K562 (cell line): ENCODE results near the gene SFR1. TPM values are rescaled to one million over a fixed set of nuclear protein-coding genes. Genes with fewer than 3 reads are reported as not detected.

Source experiments
- ATAC-seq: fragments of 200-7000 bp; cut with Tn5 transposase; 3 replicates; pipeline ENCODE4 v1.9.1; 2020; ENCODE audit warnings: moderate library complexity
- BruUV-seq: library from RNA; stranded (reverse); fragments of 400-500 nt; replicated peaks from 2 replicates; lab custom pipeline; 2021; lab: Mats Ljungman, UMichigan
- CTCF ChIA-PET: fragments of 300-600 bp; formaldehyde crosslinking; extraction: SDS; loops from one replicate; lab custom pipeline; 2021; ENCODE audit warnings: low intra/inter-chr PET ratio; lab: Yijun Ruan, JAX
- POLR2A ChIA-PET: fragments of 300-600, 350-650 bp; sonication (Branson Sonifier 250); formaldehyde crosslinking; extraction: SDS; loops from one replicate; lab custom pipeline; 2021; ENCODE audit warnings: antibody characterized with exemption, inconsistent platforms; lab: Yijun Ruan, JAX
- DNase-seq, 4 experiments: peaks; one replicate each; pipeline versions ENCODE4 v3.0.0 to v3.0.0-alpha.2; 2011 to 2018; ENCODE audit warnings: low spot score in 3 of 4, mixed read lengths in 3 of 4; ENCODE audit errors: extremely low read depth in 1 of 4
- FAIRE-seq: peaks from 2 replicates; lab custom pipeline; 2011; peaks lifted over from hg19 to GRCh38; lab: Jason Lieb, UNC
- H2AFZ ChIP-seq: 2 replicates; pipeline ENCODE4 v1.6.0; 2011; ENCODE audit warnings: low read depth, low read length, control low read depth, inconsistent platforms
- H3K27ac ChIP-seq: fragments of 200-600 bp; 3 replicates; pipeline ENCODE4 v1.8.0; 2011; ENCODE audit warnings: low read depth, mild to moderate bottlenecking, control low read depth, inconsistent platforms, low read length, moderate library complexity, mixed read lengths; ENCODE audit errors: extremely low read depth
- H3K27me3 ChIP-seq, 2 experiments: fragments of 300-600 bp in 1 of 2; 2 replicates in 1 of 2; 3 replicates in 1 of 2; pipeline versions ENCODE4 v1.6.0 to v1.8.0; 2011; ENCODE audit warnings: inconsistent platforms in 2 of 2, low read length in 2 of 2, mild to moderate bottlenecking in 1 of 2, mixed read lengths in 1 of 2, moderate library complexity in 1 of 2; ENCODE audit not compliant: control insufficient read depth in 2 of 2, insufficient read depth in 2 of 2
- H3K36me3 ChIP-seq: fragments of 300-600 bp; 3 replicates; pipeline ENCODE4 v1.8.0; 2011; ENCODE audit warnings: mild to moderate bottlenecking, low read length, inconsistent platforms; ENCODE audit not compliant: control insufficient read depth, insufficient read depth
- H3K4me1 ChIP-seq, 2 experiments: fragments of 200-600 bp in 1 of 2; replicated peaks in 1 of 2; 2 replicates in 1 of 2; 3 replicates in 1 of 2; pipeline versions ENCODE4 v1.5.1 to v1.8.0; 2011; ENCODE audit warnings: inconsistent platforms in 2 of 2, low read length in 2 of 2, mild to moderate bottlenecking in 1 of 2, mixed read lengths in 1 of 2, moderate library complexity in 1 of 2; ENCODE audit not compliant: control insufficient read depth in 2 of 2, insufficient read depth in 2 of 2
- H3K4me2 ChIP-seq: 2 replicates; pipeline ENCODE4 v1.6.1; 2011; ENCODE audit warnings: low read length, control low read depth, inconsistent platforms, mixed read lengths; ENCODE audit not compliant: insufficient read depth
- H3K4me3 ChIP-seq: fragments of 200-600 bp; sonication (generic), shearing (Covaris generic); 2 replicates; pipeline ENCODE4 v1.5.1; 2016; ENCODE audit warnings: control low read depth, inconsistent platforms
- H3K79me2 ChIP-seq: fragments of 200-600 bp; 3 replicates; pipeline ENCODE4 v1.8.0; 2011; ENCODE audit warnings: low read length, inconsistent platforms; ENCODE audit not compliant: control insufficient read depth, insufficient read depth
- H3K9ac ChIP-seq, 2 experiments: 2 replicates each; pipeline versions ENCODE4 v1.6.0 to v1.6.1; 2011; ENCODE audit warnings: low read depth in 2 of 2, low read length in 2 of 2, control low read depth in 1 of 2, inconsistent platforms in 1 of 2, mild to moderate bottlenecking in 1 of 2, mixed read lengths in 1 of 2; ENCODE audit not compliant: insufficient read depth in 1 of 2
- H3K9me1 ChIP-seq: one replicate; pipeline ENCODE4 v1.6.0; 2011; ENCODE audit warnings: inconsistent platforms, mild to moderate bottlenecking, low read length, moderate library complexity; ENCODE audit not compliant: control insufficient read depth, insufficient read depth
- H3K9me3 ChIP-seq: replicated peaks from 2 replicates; pipeline ENCODE4 v1.5.1; 2011; ENCODE audit warnings: low read depth, low read length, inconsistent platforms; ENCODE audit not compliant: control insufficient read depth, insufficient read depth
- H4K20me1 ChIP-seq: replicated peaks from 2 replicates; pipeline ENCODE4 v1.6.1; 2011; ENCODE audit warnings: low read length, inconsistent platforms, mixed read lengths; ENCODE audit not compliant: control insufficient read depth, insufficient read depth
- RBM17 ChIP-seq: fragments of 200-400 bp; formaldehyde crosslinking; IDR thresholded peaks from 2 replicates; pipeline ENCODE4 v1.6.1; 2017; ENCODE audit warnings: low read depth, mild to moderate bottlenecking, low read length, borderline replicate concordance
- SRSF3 ChIP-seq: fragments of 200-400 bp; formaldehyde crosslinking; IDR thresholded peaks from 2 replicates; pipeline ENCODE4 v1.6.1; 2016; ENCODE audit warnings: mild to moderate bottlenecking, low read length, moderate library complexity; ENCODE audit not compliant: insufficient read depth
- ZC3H8 ChIP-seq: fragments of 450-650 bp; IDR thresholded peaks from 2 replicates; pipeline ENCODE4 v1.6.1; 2017
- WGBS: fragments of 100-300 bp; shearing (Covaris generic); methylation state at CpG from one replicate; pipeline ENCODE4 v1.1.6; 2016; ENCODE audit warnings: low coverage, mixed read lengths; ENCODE audit not compliant: insufficient coverage; ENCODE audit errors: missing lambda C conversion rate; 5-methylcytosine and 5-hydroxymethylcytosine counted together
- in situ Hi-C: fragments of 300-500 bp; cut with MboI; formaldehyde crosslinking; loops from 4 replicates; pipeline ENCODE4 v1.15.0; 2018; ENCODE audit warnings: inconsistent platforms, mixed read lengths
- intact Hi-C: fragments of 100-400 bp; cut with micrococcal nuclease; formaldehyde crosslinking; loops from 2 replicates; pipeline ENCODE4 v1.14.2; 2022
- polyA plus RNA-seq, 8 experiments: library from polyadenylated mRNA; depleted of rRNA in 4 of 8; stranded (reverse) in 5 of 8; unstranded in 3 of 8; fragments of >200 nt; fragmentation: Nextera tagmentation in 2 of 8; fragmentation: Illumina TruSeq in 1 of 8; extraction: Ambion mirVana in 2 of 8; extraction: Trizol in 1 of 8; gene quantifications; 2 replicates each; pipeline versions ENCODE4 v1.2.1 to v1.2.3, GENCODE V29; 2011 to 2014; ENCODE audit warnings: inconsistent platforms in 1 of 8, missing spikeins in 1 of 8
- total RNA-seq, 7 experiments: library from RNA; depleted of rRNA in 6 of 7; stranded (reverse); fragments of >200 nt in 6 of 7; fragmentation: Illumina TruSeq in 2 of 7; extraction: Trizol in 2 of 7; gene quantifications; 2 replicates each; pipeline versions ENCODE4 v1.2.1 to v1.2.3, GENCODE V29; 2011 to 2021; ENCODE audit warnings: low replicate concordance in 1 of 7
- TF ChIP-seq, protein P1 (sequence below), 2 experiments: fragments of 450-650 bp; formaldehyde crosslinking in 1 of 2; IDR thresholded peaks; 2 replicates each; pipeline versions ENCODE4 v1.4.0 to v1.6.1; 2014 to 2020; ENCODE audit warnings: mild to moderate bottlenecking in 2 of 2, borderline replicate concordance in 1 of 2, low read depth in 1 of 2

The SFR1 gene
- total and polyA plus RNA-seq, 9 of the 15 experiments (the other 6 are each of a cell fraction or from before 2014, with no cell fraction given), result 4.3 to 18.7 (median 9.1) TPM

GRCh38 chr10:104130041-104130440, 8.1 kb downstream of the SFR1 start:
- Histone ChIP-seq H4K20me1 (no peaks in the 10 kb centered on the region), H2AFZ (no peak overlapping the region), H3K9ac (no peak overlapping the region), H3K4me1 (no peaks in the 10 kb centered on the region), H3K27me3 (no peaks in the 10 kb centered on the region), H3K79me2 (no peaks in the 10 kb centered on the region), H3K9me3 (no peaks in the 10 kb centered on the region), H3K4me3 (no peak overlapping the region), H3K4me2 (no peak overlapping the region), H3K9me1 (no peaks in the 10 kb centered on the region), H3K36me3 (peaks cover 5% of the 10 kb centered on the region; the same call in 1 of the 3 replicates), H3K27ac (no peak overlapping the region)
- TF ChIP-seq SRSF3, result no peak
- TF ChIP-seq, protein P1, sequence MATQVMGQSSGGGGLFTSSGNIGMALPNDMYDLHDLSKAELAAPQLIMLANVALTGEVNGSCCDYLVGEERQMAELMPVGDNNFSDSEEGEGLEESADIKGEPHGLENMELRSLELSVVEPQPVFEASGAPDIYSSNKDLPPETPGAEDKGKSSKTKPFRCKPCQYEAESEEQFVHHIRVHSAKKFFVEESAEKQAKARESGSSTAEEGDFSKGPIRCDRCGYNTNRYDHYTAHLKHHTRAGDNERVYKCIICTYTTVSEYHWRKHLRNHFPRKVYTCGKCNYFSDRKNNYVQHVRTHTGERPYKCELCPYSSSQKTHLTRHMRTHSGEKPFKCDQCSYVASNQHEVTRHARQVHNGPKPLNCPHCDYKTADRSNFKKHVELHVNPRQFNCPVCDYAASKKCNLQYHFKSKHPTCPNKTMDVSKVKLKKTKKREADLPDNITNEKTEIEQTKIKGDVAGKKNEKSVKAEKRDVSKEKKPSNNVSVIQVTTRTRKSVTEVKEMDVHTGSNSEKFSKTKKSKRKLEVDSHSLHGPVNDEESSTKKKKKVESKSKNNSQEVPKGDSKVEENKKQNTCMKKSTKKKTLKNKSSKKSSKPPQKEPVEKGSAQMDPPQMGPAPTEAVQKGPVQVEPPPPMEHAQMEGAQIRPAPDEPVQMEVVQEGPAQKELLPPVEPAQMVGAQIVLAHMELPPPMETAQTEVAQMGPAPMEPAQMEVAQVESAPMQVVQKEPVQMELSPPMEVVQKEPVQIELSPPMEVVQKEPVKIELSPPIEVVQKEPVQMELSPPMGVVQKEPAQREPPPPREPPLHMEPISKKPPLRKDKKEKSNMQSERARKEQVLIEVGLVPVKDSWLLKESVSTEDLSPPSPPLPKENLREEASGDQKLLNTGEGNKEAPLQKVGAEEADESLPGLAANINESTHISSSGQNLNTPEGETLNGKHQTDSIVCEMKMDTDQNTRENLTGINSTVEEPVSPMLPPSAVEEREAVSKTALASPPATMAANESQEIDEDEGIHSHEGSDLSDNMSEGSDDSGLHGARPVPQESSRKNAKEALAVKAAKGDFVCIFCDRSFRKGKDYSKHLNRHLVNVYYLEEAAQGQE (IDR thresholded peaks at IDR 0.05; ENCODE audit: borderline replicate concordance), result no peak
- TF ChIP-seq, protein P1 (CRISPR knock-in tag; IDR thresholded peaks at IDR 0.05; ENCODE audit: low read depth), result no peak
- no peak for TF ChIP-seq RBM17
- no peak for TF ChIP-seq ZC3H8
- FAIRE-seq (no peak), ATAC-seq (no peak), DNase-seq (no peak)
- intact Hi-C loops, result no loop called here
- in situ Hi-C loops, result no loop called here
- WGBS, result 0% methylated on average over 3 of the region's 3 CpGs
- ChIA-PET POLR2A (interaction anchor here (1.5 kb wide), 1 partner anchor 17 kb away, joined by 3 read pairs; no protein-coding TSS in a partner anchor), CTCF (no interaction called here)
- BruUV-seq, result no TSS peak
